ENCODE data around the gene DNAH17. TPM values are rescaled to one million over a fixed set of nuclear protein-coding genes. Genes with fewer than 3 reads are reported as not detected.

The DNAH17 gene
- total RNA-seq, 1 experiment from 2014 or later = 0.05 TPM

DNA sequence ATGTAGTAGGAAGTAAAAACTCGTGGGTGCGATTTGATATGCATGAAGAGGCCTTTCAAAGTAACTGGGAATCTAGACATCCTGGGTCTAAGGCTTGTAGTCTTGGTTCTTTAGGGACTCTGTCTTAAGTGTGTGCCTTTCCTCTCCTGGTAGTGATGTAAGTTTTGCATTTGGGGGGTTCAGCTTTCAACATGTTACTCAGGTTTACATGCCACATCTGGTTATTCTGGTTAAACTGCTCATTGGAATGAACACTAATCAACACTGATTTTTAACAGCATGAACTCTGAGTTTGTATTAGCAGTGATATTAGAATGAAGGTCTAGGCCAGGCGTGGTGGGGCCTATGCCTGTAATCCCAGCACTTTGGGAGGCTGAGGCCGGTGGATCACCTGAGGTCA is 183.6 kb downstream of the DNAH17 start:
- DNase-seq (ENCODE audit: low read depth) = no peak

DNA sequence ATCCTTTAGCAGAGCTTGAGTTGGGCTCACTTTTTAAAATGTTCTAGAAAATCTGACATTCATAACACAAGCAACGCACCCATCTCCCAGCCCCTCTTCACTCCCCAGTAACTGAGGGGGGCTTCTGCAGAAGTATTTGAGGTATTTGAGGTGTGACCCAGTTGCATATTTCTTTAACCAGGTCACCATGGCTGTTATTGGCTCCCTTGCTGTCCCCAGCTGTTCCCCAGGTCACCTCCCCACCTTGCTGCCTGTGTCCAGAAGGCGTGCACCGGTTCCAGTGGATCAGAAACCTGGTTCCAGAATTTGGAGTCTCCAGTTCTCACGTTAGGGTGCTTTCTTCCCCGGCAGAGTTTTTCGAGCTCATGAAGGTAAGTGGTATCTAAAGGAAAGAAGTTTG is 184.9 kb downstream of the DNAH17 start:
- no peak for DNase-seq (ENCODE audit: low read depth)

DNA sequence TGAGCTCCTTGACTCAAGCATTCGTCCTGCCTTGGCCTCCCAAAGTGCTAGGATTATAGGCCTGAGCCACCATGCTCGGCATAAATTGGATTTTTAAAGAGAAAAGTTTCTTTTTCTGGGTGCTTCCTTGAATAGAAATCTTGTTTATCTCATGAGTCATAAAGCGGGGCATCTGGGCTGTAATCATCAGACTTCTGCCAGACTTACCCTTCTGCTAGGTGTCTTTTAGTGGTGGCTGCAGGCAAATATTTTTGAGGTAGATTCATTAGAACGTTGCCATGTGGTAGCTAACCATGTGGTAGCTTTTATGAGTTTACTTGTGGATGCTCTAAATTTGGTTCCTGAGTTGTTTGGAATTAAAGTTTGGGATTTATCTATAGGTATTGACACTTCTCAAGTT is 185.4 kb downstream of the DNAH17 start:
- DNase-seq (ENCODE audit: low read depth) = peak; percentile 93

DNA sequence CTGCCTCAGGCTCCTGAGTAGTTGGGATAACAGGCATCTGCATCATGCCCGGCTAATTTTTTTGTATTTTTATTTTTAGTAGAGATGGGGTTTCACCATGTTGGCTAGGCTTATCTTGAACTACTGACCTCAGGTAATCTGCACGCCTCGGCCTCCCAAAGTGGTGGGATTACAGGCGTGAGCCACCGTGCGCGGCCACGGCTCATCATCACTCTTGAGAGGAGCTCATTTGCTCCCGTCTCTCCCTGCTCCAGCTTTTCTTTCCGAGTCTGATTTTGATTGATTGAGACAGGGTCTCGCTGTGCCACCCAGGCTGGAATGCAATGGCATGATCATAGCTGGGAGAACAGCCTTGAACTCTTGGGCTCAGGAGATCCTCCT is 186.2 kb downstream of the DNAH17 start:
- DNase-seq (ENCODE audit: low read depth) = no peak

DNA sequence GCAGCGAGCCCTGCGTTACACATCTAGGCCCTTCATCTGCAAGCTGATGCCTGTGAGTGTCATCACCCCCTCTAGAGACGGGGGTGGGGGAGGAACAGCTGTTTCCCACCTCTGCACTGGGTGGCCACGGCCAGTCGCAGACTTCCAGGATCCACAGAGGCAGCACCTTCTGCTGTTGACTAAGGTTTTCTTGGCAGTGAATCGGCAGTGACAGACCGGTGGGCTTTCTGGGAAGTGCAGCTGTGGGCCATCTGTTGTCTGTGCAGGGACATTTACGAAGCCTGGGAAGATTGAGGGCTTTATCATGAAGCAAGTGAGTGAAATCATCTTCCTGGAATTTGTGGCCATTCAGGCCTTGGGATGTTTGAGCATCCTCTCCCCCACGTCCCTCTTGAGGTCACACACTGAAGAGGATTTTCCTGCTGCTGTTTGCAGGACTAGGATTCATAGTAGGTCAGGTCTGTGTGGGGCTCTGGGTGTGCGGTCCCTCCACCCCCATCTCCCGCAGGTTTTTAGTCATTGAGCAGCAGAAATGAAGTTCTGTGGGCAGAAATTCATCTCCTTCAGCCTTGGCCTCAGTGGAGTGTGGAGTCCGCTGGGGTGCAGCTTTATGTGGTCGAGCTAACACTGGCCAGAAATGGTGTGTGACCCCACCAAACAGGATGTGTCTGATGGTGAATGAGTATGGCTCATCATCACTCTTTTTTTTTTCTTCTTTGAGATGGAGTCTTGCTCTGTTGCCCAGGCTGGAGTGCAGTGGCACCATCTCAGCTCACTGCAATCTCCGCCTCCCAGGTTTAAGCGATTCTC is 186.8 kb downstream of the DNAH17 start:
- peak; percentile 95 for DNase-seq (ENCODE audit: low read depth)

DNA sequence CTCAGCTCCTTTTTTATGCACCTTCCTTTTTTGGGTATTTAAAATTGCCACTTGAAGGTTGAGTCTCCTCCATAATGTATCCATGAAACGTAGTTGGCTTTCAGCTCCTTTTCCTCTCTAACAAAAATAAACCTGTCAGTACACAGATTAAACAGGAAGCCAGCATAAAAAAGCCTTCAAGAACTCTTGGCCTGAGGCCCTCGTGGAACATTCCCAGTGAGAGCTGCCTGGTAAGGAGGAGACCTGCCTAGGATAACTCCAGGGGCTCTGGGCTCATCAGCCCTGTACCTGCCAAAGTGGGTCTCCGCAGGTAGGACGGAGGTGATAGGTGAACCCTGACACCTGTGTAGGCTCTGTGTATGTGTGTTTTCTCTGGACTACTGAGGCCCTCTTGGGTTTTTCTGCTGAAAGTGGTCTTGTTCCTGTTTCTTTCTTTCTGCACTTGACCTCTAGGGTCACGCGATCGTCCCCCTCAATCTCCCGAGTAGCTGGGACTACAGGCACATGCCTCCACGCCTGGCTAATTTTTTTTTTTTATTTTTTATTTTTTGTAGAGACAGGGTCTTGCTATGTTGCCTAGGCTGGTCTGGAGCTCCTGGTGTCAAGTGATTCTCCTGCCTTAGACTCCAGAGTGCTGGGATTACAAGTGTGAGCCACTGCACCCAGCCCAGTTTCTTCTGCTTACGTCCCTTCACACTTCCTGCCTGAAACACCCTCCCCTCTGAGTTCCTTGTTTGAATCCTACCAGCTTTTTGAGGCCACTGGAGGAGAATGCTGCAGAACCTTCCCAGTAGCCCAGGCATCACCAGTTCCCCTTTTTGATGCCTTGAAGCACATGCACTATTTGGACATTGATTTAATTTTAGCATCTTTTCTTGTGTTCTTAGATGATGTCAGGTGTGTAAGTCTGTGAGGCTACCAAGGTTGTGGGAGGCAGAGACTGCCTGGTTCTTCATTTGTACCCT is 188.9 kb downstream of the DNAH17 start:
- DNase-seq (ENCODE audit: low read depth) = peak; percentile 60

DNA sequence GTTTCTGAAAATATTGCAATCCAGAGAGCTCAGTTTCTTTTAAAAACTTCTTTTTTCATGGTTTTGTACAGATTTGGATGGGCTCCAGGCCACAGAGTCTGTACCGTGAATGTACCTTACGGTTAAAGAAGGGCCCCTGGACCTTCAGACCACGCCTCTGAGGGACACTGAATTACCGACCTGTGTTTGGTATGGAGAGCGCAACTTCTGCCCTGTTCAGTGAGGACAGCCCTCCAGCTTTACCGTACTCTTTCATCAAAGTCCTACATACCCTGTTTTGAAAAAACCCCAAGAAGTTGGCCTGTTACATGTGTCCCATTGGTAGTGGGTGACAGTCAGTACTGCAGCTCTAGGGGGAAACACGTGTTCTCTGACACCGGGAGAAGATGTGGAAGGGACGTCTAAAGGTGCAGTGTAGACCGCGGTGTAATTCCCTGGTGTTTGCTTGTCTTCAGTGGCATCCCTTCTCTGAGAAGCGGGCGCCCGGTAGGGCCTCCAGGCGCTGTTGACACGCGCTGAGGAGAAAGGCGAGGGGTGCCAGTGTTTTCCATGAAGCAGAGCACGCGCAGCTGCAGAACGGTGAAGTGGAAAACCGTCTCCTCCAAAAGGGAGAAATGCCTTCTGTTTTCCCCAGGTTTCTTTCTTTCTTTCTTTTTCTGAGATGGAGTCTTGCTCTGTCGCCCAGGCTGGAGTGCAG is 192.6 kb downstream of the DNAH17 start:
- no peak for DNase-seq (ENCODE audit: low read depth)

DNA sequence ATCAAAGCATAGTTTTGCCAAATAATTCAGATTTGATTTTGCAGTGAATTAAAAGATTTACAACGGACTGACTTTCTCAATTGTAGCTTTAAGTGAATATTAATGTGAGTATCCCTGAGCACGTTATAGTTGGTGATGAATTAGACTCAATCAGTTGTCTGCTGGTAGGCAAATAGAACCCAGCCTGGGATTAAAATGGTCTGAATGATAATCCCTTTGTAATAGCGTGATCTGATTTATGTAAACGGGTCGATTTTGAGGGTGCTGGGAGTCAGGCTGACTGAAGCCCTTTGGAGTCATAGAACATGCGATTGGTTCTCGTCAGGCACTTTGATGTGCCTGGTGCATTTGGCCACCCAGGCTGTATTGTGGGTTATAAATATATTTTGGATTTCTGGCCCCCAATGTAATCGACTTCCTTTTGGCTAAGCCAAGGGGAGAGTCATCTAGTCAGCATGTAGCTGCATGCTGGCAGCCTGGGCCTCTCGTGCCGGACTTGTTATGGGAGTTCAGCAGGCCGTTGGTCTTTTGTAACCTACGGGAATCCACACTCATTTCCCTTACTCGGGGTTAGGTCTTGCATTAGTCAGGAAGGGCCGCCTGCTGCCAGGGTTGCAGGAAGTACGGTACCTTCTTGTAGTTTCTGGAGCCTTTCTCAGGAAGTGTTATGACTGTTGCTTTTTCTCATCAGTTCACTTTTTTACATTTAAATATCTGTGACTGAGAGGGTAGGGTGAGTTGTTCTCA is 193.3 kb downstream of the DNAH17 start:
- DNase-seq (ENCODE audit: low read depth) = peak; percentile 94

DNA sequence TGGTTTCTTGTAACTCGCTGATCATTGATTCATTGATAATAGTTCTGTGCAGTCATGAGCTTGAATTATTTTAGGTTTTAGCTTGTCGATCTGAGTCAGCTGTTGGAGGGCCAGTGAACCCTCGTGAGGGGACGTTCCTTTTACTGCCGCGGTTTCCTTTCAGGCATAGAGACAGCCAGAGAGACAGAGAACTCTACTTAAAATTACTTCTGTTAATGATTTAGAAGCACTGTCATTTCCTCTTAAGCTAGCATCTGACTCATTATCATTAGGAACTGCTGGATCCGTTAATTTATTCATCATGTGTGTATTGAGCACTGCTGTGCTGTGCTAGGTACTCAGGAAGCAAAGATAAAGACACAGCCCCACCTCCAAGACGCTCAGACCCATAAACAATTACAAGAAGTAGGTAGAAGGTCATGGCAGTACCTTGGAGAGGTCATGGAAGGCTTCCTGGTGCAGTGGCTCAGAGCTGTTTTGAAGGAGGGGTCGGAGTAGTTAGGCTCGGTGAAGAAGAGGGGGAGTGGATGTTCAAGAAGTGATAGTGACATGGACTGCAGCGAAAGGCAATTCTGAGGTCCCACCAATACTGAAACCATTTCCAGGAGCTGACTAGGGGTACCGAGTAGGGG is 195.5 kb downstream of the DNAH17 start:
- DNase-seq (ENCODE audit: low read depth) = peak; percentile 53

DNA sequence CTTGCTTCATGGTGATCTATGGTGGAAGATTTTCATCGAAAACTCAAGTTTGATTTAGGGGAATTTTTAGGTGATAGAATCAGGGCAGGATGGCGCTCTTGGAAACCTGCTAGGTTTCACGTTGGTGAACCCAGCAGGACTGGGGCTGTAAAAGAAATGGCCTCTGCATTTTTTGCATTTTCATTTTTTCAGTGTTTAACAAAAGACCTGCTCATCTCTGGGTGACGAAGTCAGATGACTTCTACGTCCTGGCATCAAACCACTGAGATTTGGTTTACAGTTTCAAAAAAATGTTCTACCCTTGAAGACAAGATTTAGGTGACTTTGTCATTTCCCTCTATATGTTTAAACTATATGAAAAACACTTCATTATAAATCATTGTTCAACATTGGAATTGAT is 196.8 kb downstream of the DNAH17 start:
- DNase-seq (ENCODE audit: low read depth) = no peak

DNA sequence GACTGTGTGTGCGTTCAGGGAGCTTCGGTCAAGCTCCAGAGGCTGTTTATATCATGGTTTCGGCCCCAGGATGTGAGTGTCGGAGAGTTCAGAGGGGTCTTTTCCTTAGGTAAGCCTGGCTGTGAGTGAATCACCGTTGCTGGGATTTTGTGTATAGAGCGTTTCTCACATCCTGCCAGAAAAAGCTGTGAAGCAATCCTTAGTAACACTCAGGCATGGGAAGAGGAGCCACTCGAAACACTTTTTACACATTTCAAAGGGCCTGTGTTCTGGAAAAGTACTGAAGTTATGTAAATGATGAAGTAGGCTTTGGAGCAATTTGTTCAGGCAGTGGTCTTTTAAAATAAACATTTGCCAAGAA is 198.1 kb downstream of the DNAH17 start:
- peak; percentile 79 for DNase-seq (ENCODE audit: low read depth)

DNA sequence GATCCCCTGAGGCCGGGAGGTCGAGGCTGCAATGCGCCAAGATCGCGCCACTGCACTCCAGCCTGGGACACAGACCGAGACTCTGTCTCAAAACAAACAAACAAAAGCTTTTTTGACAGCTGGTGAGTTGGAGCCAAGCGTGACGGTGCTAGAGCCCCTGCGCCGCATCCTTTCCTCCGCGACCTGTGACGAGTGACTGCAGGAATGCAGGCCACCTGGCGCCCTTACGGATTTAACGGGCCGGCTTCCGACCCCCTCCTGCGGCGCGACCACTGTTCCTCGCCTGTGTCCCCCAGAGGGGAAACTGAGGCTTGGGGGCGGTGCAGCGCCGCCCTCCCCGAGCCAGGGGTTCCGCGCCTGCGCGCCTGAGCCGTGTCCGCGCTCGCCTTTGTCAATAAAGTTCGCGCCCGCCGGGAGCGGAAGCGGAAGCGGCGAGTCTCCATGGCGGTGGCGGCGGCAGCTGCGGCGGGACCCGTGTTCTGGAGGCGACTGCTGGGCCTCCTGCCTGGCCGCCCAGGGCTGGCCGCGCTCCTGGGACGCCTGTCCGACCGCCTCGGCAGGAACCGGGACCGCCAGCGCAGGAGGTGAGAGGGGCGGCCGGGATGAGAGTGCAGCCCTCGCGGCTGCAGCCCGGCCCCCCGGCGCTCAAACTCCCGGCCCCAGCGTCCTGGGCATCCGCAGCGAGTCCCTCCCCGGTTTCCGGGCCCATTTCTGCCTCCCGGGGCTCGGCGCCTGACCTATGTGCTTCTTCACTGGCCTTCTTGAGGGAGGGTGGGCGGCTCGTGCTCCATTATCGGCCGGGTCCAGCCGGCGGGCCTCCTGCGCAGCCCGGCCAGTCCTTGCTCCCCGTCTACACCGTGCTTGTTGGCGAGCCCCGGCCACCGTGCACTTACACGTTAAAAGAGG is 198.7 kb downstream of the DNAH17 start, which contains the start of gene PGS1:
Gene PGS1, plus strand, starts transcription at position 425 of the 906 bp plus-strand sequence. Its CDS starts 17 bp downstream, at position 442.
- DNase-seq (ENCODE audit: low read depth) = peak; percentile 66

DNA sequence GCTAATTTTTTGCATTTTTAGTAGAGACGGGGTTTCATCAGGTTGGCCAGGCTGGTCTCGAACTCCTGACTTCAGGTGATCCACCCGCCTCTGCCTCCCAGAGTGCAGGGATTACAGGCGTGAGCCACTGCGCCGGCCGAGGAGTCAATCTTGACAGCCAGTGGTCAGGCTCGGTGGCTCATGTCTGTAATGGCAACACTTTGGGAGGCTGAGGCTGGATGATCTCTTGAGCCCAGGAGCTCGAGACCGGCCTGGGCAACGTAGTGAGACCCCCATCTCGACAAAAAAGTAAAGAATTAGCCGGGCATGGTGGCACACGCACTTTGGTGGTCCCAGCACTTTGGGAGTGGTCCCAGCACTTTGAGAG is 199.4 kb downstream of the DNAH17 start:
- DNase-seq (ENCODE audit: low read depth) = no peak

DNA sequence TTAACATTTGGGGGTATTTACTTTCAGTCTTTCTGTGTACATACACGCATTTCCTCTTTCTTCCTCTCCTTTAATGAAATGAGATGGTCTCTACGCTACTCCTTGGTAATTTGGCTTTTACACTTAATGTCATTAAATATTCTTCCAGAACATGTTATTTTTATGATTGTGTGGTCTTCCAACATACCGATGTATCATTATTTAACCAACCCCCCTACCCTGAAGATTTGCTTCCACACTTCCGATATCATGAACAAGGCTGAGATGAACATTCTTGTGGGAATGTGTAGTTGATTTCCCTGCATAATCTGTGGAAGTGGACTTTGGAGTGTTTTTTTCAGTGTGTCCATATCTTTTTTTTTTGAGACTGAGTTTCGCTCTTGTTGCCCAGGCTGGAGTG is 201.0 kb downstream of the DNAH17 start:
- no peak for DNase-seq (ENCODE audit: low read depth)

DNA sequence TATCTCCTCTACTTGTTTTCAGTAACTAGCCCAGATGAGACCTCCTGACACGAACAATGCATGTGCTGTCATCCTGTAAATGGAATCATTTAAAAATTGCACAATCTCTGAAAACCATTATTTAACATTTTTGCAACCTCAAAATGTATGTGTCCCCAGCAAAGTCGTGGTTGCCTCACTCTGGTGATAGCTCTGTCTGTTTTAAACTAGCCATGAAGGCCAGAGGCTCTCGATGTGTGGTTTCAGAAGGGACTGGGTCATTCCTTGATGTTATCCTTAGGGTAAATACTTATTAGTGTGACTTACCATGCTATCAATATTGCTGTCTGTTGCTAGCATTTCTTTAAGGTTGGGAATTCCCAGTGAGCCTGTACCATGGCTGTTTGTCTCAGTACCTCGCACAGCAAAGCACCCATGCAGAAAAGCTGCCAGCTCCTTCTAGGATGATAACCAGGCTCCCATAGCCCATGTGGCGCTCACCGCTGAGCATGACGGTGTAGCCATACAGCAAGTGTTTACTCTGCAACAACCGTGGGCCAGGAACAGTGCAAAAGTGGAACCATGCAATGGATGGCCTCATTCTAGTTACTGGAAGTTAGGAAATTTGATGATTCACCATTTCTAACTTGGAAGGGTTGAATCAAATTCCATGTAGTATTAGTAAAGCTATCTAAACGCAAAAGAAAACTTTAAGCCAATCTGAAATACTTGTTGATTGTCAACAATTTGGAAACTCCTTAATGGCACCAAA is 201.6 kb downstream of the DNAH17 start:
- DNase-seq (ENCODE audit: low read depth) = peak; percentile 89

DNA sequence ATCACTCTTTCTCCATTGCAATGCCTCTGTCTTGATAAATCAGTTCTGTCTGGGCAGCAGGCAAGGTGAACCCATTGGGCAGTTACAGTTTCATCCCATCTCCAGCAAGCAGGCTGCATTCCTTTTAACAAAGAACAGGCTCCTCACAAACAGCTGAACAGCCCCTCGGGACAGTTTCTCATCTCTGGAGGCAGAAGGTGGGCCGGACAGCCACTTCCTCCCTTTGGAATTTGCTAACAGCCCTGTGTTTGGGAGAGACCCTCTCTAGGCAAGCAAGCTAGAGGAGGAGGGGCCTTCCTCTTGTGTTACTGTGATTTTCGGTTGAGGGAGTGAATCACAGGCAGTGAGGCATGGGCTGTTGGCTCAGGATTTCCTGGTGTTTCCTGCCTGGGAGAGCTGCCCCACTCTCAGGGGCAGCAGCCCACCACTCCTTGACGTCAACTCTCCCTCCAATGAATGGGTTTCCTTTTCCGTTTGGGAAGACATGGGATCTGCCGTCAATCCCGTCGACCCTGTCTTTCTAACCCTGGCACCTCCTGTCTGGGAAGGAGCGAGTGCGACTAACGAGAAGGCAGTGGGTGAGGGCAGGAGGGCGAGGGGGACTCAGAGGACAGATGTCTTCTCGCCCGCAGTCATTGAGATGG is 202.4 kb downstream of the DNAH17 start:
- peak; percentile 74 for DNase-seq (ENCODE audit: low read depth)

DNA sequence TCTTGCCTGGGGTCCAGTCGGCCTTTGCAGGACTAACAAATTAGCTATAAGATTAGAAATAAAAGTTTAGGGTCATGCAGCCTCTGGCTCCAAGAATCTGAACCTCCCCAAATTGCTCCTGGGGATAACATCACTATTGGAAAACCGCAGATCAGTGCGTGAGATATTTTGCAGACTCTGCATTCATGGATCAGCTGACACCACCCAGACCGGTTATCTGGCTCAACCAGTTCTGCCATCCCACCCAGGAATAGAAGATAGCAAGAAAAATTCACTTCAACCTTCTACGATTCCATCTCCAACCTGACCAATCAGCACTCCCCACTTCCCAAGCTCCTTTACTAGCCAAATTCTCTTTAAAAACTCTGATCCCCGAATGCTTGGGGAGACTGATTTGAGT is 203.0 kb downstream of the DNAH17 start:
- DNase-seq (ENCODE audit: low read depth) = no peak

Data from M059J (cell line).